ENCODE measurements around the gene EDN1. TPM values are rescaled to one million over a fixed set of nuclear protein-coding genes. Genes with fewer than 3 reads are reported as not detected.
A peak's percentile ranks its signal among the peaks of the same experiment; 100 is the strongest.

EDN1 gene
- total RNA-seq, 1 donor from 2014 or later = 4.3 TPM

DNA sequence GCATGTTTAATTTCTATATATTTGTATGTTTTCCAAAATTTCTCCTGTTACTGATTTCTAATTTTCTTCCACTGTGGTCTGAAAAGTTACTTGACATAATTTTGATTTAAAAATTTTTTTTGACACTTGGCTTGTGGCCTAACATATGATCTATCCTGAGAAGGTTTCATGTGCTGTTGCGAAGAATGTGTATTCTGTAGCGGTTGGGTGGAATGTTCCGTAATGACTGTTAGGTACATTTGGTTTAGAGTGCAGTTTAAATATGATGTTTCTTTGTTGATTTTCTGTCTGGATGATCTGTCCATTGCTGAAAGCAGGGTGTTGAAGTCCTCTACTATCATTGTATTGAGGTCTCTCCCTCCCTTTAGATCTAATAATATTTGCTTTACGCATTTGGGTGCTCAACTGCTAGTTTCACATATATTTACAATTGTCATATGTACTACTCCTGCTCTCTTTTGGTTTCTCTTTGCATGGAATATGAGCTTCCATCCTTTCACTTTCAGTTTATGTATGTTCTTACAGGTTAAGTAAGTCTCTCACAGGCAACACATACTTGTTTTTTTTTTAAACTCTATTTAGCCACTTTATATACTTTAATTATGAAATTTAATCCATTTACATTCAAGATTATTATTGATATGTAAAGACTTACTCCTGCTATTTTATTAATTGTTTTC lies 19.5 kb upstream of the EDN1 start:
- DNase-seq (ENCODE audit: low spot score) = no peak

DNA sequence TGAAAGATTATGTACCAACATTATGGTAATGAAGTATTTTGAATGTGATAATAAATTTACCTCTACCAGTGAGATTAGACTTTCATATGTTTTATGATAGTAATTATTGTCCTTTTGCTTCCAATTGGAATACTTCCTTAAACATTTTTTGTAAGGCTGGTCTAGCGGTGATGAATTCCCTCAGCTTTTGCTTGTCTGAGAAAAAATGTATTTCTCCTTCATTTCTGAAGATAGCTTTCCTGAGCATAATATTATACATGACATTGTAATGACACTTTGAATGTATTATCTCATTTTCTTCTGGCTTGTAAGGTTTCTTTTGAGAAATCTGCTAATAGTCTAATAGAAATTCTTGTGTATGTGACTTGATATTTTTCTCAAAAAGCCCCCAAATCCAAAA lies 18.6 kb upstream of the EDN1 start:
- DNase-seq (ENCODE audit: low spot score) = no peak

DNA sequence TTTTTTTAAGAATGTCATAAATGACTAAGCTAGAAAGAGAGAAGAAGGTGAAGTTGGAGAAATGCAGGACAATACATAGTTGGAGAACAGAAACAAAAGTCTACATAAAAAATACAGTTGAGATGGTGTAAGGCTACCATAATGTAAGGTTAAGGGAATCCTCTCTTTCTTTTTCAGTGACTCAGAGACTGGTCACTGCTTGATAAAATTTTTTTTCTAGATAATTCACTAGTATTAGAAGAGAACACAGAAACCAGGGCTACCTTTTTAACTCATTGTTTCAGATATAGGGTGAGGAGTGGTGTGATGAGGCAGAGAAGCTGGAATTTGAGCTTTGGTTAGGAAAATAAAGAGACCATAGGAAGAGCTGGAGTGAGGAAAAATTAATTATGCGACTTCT lies 18.2 kb upstream of the EDN1 start:
- no peak for DNase-seq (ENCODE audit: low spot score)

DNA sequence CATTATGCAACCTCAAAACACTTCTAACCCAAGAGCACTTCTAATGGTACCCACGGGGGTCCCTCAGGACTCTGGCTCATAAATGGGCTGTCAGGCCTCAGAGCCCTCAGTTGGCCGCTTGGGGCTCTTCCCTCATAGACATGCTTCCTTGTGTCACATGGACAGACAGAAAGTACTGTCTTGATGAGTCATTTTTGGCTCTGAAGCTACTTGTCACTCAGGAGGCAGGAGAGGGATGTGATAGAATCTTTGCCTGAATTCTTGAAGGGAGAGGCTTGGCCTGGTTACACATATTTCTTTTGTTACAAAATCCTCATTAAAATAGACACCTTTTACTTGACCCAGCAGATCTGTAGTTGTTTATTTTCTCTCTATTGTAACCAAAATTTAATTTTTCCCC lies 15.1 kb upstream of the EDN1 start:
- DNase-seq (ENCODE audit: low spot score) = no peak

DNA sequence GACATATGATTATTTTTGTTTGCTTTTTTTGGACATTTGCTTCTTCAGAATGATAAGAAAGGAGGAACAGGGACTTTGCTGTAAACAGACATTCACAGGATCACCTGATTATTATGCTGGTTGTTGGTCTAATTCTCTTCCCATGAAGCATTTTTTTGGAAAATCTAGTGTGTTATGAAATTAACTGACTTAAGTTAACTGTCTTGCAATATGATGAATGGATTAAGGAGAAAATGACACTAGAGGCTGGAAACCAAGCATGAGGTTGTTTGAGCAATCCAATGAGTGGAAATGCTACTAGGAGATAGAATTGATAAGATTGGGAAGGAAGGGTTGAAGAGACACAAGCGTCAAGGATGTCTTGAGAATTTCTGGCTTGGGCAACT lies 13.2 kb upstream of the EDN1 start:
- no peak for DNase-seq (ENCODE audit: low spot score)

DNA sequence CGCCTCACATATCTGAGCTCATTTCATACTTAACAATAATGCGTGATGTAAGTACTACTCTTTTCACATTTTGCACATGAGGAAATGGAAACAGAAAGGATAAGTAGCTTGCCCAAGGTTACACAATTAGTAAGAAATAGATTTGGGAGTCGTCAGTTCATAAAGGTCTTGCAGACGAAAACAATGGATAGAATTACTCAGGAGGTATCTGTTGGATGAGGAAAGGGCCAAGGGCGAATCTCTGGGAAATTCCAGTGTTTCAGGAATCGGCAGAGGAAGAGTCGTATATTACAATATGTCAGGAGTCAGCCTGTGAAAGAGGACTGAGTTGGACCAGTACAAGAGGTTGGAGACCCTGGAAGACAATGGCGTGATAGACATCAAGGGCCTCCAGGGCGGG lies 12.8 kb upstream of the EDN1 start:
- DNase-seq (ENCODE audit: low spot score) = no peak

DNA sequence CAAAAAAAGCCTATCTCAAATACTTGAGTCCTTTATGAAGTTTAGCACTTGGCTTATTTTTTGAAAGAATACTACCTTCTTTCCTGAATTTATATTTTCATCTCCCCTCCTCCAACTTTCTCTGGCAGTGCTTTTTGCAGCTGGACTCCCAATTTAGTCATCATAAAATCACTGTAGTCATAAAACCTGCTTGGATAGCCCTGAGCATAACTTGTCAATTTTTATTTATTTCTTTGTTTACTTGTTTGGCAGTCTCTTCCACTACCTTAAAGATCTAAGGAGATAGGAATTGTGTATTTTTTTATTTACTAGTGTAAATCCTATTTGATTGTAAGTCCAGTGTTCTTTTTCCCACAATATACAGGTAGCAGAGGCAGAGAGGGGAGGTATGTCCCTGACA lies 11.2 kb upstream of the EDN1 start:
- no peak for DNase-seq (ENCODE audit: low spot score)

DNA sequence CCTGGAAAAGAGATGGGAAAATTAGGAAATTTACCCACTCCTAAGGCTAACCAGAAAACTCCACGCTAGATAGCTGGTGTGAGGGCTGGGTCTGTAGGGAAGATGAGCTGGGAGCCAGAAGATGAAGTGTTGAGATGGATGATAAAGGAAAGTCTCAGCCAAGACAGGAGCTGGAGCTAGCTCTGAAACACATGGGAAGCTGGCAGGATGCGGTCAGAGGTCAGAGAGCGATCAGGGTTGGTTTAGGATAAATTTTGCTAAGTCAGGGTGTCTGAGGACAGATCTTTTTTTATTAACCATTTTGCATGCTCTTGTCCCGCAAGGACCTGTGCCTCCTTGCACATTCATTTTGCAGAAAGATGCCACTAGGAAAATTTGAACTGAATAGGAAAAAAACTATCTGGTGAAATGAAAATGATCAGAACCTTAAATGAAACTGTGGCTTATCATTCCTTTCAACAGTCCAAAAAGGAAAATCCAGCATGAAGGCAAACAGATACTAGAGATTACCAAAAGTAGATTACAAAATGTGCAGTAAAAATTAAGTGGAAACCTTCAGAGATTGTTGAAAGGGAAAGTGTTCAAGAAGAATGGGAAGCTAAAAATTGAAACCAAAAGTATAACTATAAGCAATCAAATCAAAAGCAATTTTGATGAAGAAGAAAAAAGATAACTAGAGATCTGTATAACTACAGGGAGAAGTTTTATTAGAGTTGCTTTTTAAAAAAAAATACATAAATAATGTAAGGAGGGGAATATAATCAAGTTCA lies 10.7 kb upstream of the EDN1 start:
- DNase-seq (ENCODE audit: low spot score) = no peak

DNA sequence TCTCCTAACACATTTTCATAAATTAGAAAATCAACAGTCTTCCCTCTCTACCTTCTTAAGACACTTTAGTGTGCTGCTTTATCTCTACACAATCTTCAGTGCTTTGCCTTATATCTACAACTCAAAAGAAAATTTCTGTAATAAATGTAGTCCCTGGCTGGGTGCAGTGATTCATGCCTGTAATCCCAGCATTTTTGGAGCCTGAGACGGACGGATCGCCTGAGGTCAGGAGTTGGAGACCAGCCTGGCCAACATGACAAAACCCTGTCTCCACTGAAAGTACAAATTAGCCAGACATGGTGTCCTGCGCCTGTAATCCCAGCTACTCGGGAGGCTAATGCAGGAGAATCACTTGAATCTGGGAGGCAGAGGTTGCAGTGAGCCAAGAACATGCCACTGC lies 9.7 kb upstream of the EDN1 start:
- DNase-seq (ENCODE audit: low spot score) = no peak

DNA sequence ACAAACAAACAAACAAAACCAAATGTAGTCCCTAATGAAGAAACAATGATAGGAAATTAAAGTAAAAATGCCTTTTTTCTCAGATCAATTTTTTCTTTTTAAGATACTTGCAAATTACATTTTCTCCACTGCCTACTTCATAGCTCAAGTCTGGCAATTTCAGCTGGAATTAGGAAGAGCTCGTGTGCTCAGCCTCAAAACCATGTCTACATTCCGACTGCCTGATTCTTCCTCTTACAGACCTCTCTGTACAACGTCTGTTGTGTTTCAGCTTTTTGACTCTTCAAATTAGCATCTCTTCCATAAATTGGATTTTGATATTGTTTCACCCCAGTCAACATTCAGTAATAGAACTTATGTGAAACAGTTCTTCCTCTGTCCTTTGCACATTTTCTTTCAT lies 9.3 kb upstream of the EDN1 start:
- no peak for DNase-seq (ENCODE audit: low spot score)

DNA sequence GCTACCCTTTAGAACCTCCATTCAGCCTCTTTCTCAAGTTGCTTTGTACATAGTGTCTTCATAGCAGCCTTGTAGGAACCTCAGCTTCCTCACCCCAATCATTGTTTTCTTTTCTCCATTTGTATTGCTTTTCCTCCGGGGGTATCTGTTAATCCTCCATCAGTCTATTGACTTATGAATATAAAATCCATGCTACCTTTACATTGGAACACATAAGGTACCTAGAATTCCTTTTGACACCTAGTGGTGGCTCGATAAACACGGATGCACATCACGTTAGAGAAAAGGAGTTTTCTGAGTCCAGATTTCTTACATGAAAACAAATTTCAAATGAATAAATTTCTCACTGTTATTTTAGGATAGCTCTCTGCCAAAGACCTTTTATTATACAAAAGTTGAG lies 6.3 kb upstream of the EDN1 start:
- DNase-seq (ENCODE audit: low spot score) = no peak

DNA sequence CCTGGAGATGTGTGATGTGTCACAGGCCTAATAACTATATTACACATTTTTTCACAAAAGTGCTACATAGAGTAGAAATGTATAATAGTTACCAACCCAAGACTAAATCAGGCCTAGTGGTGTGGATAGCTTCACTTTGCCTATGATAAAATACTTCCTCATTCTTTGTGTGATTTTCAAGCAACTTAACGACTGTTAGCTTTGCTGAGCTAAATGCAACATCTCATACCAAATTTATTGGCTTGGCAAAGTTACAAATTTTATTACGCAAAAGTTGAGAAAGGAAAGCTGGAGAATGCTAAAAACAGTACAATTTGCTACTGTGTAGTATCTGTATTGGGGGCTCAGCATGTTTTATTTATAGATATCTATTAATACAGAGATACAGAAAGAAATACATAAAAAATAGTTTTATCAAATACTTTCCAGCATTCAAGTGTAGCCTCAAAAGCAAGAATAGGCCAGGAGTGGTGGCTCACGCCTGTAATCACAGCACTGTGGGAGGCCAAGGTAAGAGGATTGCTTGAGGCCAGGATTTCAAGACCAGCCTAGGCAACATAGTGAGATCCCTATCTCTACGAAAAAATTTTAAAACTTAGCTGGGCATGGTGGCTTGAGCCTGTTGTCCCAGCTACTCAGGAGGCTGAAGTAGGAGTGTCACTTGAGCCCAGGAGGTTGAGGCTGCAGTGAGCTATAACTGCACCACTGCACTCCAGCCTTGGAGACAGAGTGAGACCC lies 3.6 kb upstream of the EDN1 start:
- no peak for DNase-seq (ENCODE audit: low spot score)

DNA sequence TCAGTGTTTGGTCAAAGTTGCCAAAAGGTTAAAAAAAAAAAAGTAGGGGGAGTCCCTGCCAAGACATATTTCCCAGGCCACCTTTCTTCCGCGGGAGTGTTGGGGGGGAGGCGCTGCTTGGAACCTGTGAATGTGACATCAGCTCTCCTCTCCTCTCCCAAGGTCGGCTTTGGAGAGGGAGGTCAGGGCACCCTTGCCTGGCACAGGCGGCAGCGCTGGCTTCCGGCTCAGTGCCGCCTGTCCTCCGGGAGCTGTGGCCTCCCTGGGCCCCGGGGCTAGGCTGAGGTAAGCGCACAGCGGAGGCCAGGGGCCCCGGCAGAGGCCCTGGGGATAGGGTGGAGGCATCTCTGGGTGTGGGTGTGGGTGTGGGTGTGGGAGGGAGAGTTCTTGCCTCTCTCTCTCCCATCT lies 1.9 kb upstream of the EDN1 start:
- no peak for DNase-seq (ENCODE audit: low spot score)

DNA sequence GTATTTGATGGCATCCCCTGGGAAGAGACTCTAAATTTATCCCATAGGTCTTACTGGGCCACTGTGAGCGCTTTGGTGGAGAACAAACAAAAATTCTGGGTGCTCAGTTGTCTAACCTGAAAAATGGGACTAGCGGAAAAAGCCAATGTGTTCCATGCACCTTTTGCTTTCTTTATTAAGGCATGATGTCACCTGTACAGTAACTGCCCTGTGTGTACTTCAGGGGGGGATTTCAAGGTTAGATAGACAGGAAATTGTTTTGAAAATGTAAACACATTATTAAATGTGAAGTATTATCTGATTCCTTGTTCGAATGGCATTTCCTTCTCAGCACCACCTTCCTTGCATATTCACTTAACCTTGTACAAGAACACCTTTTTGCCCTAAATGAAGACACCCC lies 1.2 kb upstream of the EDN1 start:
- no peak for DNase-seq (ENCODE audit: low spot score)

DNA sequence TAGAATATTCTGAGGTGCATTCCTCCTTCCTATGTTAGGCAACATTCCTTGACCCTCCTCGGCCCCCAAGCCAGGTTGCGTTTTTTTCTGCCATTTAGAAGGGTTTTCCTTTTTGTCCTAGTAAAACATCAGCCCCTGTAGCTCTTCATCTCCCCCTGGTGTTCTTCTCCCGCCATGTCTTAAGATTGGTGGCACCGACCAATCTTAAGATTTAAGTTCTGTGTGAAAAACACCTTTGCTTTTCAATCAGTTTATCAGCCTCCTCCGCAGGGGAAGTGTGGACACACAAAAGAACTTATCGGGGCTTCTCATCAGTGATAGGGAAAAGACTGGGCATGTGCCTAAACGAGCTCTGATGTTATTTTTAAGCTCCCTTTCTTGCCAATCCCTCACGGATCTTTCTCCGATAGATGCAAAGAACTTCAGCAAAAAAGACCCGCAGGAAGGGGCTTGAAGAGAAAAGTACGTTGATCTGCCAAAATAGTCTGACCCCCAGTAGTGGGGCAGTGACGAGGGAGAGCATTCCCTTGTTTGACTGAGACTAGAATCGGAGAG lies 719 bp upstream of the EDN1 start:
- DNase-seq (ENCODE audit: low spot score) = peak; percentile 59

DNA sequence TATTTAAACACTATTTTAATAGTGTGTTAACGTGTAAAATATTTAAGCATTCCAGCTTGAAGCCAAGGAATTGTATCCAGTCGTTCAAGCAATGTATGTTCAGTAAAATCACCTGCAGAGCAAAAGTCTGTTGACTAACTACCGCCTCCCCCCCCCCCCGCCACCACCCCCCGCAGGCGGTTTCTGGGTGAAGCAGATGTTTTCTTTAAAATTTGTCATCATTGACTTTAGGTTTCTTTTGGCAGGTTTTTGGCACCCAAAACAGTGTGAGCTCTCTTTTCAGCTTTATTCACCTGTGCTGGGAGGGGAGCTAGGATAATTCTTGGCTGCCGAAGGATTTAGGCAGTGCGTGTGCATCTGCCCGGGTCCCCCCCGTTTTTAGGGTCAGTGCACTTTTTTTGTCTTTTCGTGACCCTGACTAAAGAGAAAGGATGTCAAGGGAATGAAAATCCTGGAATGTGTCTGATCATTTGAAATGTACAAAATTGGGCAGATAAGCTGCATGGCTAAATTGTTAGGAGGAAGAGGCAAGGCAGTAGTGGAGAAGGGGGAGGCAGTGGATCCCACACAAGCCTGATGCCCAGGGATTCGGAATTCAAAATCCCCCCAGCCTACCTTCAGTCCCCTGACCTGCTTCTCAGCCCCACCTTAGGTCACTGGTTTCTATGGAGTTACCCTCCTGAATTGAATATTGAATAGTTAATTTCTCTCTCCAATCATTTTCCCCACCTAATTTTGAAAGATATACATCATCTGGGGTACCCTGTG lies 1.1 kb downstream of the EDN1 start:
- DNase-seq (ENCODE audit: low spot score) = no peak

DNA sequence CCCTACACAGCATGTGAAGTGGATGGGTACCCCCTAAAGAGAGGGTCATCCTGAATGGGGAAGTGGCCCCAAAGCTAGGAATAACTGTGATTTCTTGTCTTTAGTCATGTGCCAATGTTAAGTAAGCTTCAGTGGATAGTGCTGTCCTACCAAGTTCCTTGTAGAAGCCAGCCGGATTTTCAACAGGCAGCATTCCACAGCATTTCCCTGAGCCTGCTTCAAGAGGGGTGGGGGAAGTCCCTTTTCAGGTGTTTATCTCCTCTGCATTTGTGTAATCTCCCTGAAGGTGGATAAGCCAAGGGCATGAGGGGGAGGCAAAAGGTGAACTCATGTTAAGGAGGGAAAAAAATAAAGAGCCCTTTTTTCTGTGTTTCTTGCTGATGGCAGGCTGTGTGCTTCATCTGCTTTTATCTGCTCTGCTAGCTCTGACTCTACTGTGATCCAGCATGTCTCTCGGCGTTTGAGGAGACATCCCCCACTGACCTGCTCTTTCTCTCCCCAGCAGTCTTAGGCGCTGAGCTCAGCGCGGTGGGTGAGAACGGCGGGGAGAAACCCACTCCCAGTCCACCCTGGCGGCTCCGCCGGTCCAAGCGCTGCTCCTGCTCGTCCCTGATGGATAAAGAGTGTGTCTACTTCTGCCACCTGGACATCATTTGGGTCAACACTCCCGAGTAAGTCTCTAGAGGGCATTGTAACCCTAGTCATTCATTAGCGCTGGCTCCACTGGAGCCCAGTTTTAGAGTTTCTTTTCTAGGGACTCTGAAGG lies 1.9 kb downstream of the EDN1 start:
- no peak for DNase-seq (ENCODE audit: low spot score)

DNA sequence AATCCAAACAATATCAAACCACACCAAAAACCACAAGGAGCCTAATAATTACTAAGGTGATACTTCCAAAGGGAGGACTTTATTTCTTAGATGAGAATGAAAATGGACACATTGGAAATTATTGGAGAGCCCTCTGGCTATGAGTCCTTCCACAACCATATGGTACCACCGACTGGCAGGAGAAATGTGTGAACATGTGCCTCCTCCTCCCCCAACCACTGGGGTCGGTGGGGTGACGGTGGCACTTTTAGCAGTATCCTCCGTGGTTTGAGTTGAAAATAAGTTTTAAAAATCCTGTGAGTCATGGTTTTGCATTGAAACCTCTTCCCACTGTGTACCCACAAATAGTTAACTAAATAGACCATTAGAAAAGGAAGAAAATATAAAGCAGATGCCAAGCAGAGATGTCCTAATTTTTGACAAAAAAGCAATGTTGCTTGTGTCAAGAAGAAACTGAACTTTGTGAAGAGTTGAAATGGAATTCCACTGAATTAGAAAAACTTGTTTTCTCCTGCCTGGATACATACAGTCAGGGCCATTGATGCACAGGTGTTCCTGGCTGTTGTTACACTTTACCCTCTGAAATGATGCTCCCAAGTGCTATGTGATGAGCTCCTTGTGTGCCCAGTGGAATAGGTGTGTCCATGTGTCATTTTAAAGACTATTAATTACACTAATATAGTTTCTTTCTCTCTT lies 3.2 kb downstream of the EDN1 start:
- no peak for DNase-seq (ENCODE audit: low spot score)

DNA sequence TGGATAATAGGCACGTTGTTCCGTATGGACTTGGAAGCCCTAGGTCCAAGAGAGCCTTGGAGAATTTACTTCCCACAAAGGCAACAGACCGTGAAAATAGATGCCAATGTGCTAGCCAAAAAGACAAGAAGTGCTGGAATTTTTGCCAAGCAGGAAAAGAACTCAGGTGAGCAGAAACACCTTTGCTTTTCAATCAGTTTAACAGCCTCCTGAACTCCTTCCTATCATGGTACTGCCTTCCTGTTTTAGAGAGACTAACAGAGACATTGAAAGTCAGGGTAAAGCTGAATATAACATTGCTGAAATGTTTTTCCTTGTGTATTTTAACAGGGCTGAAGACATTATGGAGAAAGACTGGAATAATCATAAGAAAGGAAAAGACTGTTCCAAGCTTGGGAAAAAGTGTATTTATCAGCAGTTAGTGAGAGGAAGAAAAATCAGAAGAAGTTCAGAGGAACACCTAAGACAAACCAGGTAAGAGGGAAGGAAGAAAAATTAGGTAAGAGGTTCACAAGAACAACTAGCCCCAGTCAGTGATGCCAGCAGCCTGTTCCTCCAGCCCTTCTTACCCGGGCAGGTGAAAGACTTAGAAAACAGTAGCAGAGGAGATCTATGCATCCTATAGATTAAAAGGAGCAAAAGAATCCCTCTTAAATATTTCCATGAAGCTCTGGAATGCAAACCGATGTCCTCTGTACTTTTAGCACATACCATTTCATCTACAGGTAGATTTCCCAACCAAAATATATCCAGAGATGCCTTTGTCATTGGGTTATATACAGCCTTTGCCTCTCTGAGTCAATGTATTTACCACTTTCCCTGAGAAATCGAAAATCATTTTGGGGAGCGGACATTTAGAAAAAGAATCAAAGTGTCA lies 4.0 kb downstream of the EDN1 start:
- DNase-seq (ENCODE audit: low spot score) = no peak
